NCI-H446 treated with DMSO at 0.1 percent for 48 hours (cell line): Measurements from ENCODE around the gene SPCS1.
"Not testable (repeated sequence)": the region's sequence is repeated elsewhere in the genome, so short reads cannot be mapped to it uniquely, and the experiment has no call there.

Experiments used
- DNase-seq: peaks from one replicate; lab custom pipeline; 2025; lab: John Stamatoyannopoulos, UW

Gene SPCS1

GRCh38 chr3:52694528-52695189 lies 11.2 kb upstream of the SPCS1 start:
- DNase-seq, result no peak

GRCh38 chr3:52695798-52696671 lies 9.9 kb upstream of the SPCS1 start:
- no peak for DNase-seq

GRCh38 chr3:52696830-52697631 lies 8.9 kb upstream of the SPCS1 start:
- no peak for DNase-seq

- DNase-seq, result no peak
Measured at GRCh38 chr3:52697632-52697965, 8.3 kb upstream of the SPCS1 start.

GRCh38 chr3:52703341-52703740 lies 2.6 kb upstream of the SPCS1 start:
- no peak for DNase-seq

- no peak for DNase-seq
Measured at GRCh38 chr3:52704611-52705437, 1.1 kb upstream of the SPCS1 start.

- no peak for DNase-seq
Measured at GRCh38 chr3:52705438-52705687, 543 bp upstream of the SPCS1 start.

- DNase-seq, result no peak
Measured at GRCh38 chr3:52707585-52707984, 1.7 kb downstream of the SPCS1 start.

- DNase-seq, result no peak
Measured at GRCh38 chr3:52710512-52710911, 4.6 kb downstream of the SPCS1 start.

GRCh38 chr3:52712291-52713212 lies 6.6 kb downstream of the SPCS1 start:
- no peak for DNase-seq

- DNase-seq, result no peak
Measured at GRCh38 chr3:52714335-52715302, 8.7 kb downstream of the SPCS1 start.

GRCh38 chr3:52715714-52716305 lies 9.9 kb downstream of the SPCS1 start:
- DNase-seq, result no peak

GRCh38 chr3:52719618-52720017 lies 13.7 kb downstream of the SPCS1 start:
- no peak for DNase-seq

GRCh38 chr3:52721002-52721729 lies 15.3 kb downstream of the SPCS1 start:
- no peak for DNase-seq

- no peak for DNase-seq
Measured at GRCh38 chr3:52721730-52722008, 15.8 kb downstream of the SPCS1 start.

GRCh38 chr3:52722491-52722890 lies 16.6 kb downstream of the SPCS1 start:
- DNase-seq, result no peak

GRCh38 chr3:52723935-52724334 lies 18.0 kb downstream of the SPCS1 start:
- DNase-seq, result no peak

- DNase-seq, result no peak
Measured at GRCh38 chr3:52724511-52724910, 18.6 kb downstream of the SPCS1 start.

- not testable (repeated sequence) for DNase-seq
Measured at GRCh38 chr3:52728753-52729152, 22.8 kb downstream of the SPCS1 start.
